WTC11 (cell line): ENCODE data around the gene CTIF.

Source experiments
- CREM ChIP-seq: sonication (generic); formaldehyde crosslinking; IDR thresholded peaks from 2 replicates; pipeline ENCODE4 v1.8.1; 2022; ENCODE audit warnings: mild to moderate bottlenecking, missing genetic modification reagents, moderate library complexity
- E2F5 ChIP-seq: sonication (generic); formaldehyde crosslinking; IDR thresholded peaks from 2 replicates; pipeline ENCODE4 v1.8.1; 2022; ENCODE audit warnings: mild to moderate bottlenecking, moderate library complexity, missing genetic modification reagents
- NR3C1 ChIP-seq: sonication (generic); formaldehyde crosslinking; conservative IDR thresholded peaks from 2 replicates; pipeline ENCODE4 v1.8.1; 2023; ENCODE audit warnings: low read depth, mild to moderate bottlenecking, missing genetic modification reagents
- SMAD3 ChIP-seq: sonication (generic); formaldehyde crosslinking; IDR thresholded peaks from 2 replicates; pipeline ENCODE4 v1.8.0; 2022; ENCODE audit warnings: missing genetic modification reagents, mild to moderate bottlenecking, borderline replicate concordance
- TEAD4 ChIP-seq: sonication (generic); formaldehyde crosslinking; IDR thresholded peaks from 2 replicates; pipeline ENCODE4 v1.8.0; 2022; ENCODE audit warnings: mild to moderate bottlenecking, missing genetic modification reagents
- ZNF121 ChIP-seq: sonication (generic); formaldehyde crosslinking; IDR thresholded peaks from 2 replicates; pipeline ENCODE4 v1.8.0; 2023; ENCODE audit warnings: missing genetic modification reagents
- TF ChIP-seq, protein P1 (sequence below): fragments of 200-600 bp; IDR thresholded peaks from 2 replicates; pipeline ENCODE4 v1.8.0; 2022; ENCODE audit warnings: antibody characterized with exemption
- TF ChIP-seq, protein P2 (sequence below): sonication (generic); formaldehyde crosslinking; IDR thresholded peaks from 2 replicates; pipeline ENCODE4 v1.8.0; 2022; ENCODE audit warnings: mild to moderate bottlenecking, missing genetic modification reagents
- TF ChIP-seq, protein P3 (sequence below): fragments of 250-450 bp; sonication (Bioruptor Pico); IDR thresholded peaks from 2 replicates; pipeline ENCODE4 v2.1.2; 2022; ENCODE audit warnings: mild to moderate bottlenecking, moderate library complexity
- TF ChIP-seq, protein P4 (sequence below): sonication (generic); formaldehyde crosslinking; IDR thresholded peaks from 2 replicates; pipeline ENCODE4 v1.8.0; 2022; ENCODE audit warnings: mild to moderate bottlenecking, missing genetic modification reagents

GRCh38 chr18:48702346-48703027, 163.7 kb downstream of the CTIF start:
- TF ChIP-seq, protein P1, sequence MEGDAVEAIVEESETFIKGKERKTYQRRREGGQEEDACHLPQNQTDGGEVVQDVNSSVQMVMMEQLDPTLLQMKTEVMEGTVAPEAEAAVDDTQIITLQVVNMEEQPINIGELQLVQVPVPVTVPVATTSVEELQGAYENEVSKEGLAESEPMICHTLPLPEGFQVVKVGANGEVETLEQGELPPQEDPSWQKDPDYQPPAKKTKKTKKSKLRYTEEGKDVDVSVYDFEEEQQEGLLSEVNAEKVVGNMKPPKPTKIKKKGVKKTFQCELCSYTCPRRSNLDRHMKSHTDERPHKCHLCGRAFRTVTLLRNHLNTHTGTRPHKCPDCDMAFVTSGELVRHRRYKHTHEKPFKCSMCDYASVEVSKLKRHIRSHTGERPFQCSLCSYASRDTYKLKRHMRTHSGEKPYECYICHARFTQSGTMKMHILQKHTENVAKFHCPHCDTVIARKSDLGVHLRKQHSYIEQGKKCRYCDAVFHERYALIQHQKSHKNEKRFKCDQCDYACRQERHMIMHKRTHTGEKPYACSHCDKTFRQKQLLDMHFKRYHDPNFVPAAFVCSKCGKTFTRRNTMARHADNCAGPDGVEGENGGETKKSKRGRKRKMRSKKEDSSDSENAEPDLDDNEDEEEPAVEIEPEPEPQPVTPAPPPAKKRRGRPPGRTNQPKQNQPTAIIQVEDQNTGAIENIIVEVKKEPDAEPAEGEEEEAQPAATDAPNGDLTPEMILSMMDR = no peak
- TF ChIP-seq, protein P2, sequence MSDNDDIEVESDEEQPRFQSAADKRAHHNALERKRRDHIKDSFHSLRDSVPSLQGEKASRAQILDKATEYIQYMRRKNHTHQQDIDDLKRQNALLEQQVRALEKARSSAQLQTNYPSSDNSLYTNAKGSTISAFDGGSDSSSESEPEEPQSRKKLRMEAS (CRISPR knock-in tag) = no peak
- TF ChIP-seq, protein P3, sequence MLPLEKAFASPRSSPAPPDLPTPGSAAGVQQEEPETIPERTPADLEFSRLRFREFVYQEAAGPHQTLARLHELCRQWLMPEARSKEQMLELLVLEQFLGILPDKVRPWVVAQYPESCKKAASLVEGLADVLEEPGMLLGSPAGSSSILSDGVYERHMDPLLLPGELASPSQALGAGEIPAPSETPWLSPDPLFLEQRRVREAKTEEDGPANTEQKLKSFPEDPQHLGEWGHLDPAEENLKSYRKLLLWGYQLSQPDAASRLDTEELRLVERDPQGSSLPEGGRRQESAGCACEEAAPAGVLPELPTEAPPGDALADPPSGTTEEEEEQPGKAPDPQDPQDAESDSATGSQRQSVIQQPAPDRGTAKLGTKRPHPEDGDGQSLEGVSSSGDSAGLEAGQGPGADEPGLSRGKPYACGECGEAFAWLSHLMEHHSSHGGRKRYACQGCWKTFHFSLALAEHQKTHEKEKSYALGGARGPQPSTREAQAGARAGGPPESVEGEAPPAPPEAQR (CRISPR knock-in tag) = no peak
- TF ChIP-seq E2F5 (CRISPR knock-in tag) = no peak
- no peak for TF ChIP-seq NR3C1 (CRISPR knock-in tag)
- TF ChIP-seq, protein P4, sequence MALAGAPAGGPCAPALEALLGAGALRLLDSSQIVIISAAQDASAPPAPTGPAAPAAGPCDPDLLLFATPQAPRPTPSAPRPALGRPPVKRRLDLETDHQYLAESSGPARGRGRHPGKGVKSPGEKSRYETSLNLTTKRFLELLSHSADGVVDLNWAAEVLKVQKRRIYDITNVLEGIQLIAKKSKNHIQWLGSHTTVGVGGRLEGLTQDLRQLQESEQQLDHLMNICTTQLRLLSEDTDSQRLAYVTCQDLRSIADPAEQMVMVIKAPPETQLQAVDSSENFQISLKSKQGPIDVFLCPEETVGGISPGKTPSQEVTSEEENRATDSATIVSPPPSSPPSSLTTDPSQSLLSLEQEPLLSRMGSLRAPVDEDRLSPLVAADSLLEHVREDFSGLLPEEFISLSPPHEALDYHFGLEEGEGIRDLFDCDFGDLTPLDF = no peak
- TF ChIP-seq ZNF121 = no peak
- TF ChIP-seq SMAD3 (CRISPR knock-in tag) = no peak
- no peak for TF ChIP-seq CREM (CRISPR knock-in tag)
- no peak for TF ChIP-seq TEAD4 (CRISPR knock-in tag)
